Esophagus muscularis mucosa (tissue), 4 donors: ENCODE measurements around the gene PVR.

Experiments used
- EP300 ChIP-seq: sonication (generic); formaldehyde crosslinking; IDR thresholded peaks from one replicate; pipeline ENCODE4 v1.6.1; 2017; ENCODE audit warnings: antibody characterized with exemption
- POLR2A ChIP-seq: fragments of 450-650 bp; IDR thresholded peaks from one replicate; pipeline ENCODE4 v1.6.1; 2017; ENCODE audit warnings: antibody characterized with exemption, moderate library complexity, mild to moderate bottlenecking, low read depth
- POLR2AphosphoS5 ChIP-seq, 2 donors: sonication (generic); formaldehyde crosslinking; IDR thresholded peaks; one replicate each; pipeline ENCODE4 v1.6.1; 2017; ENCODE audit warnings: antibody characterized with exemption in 2 of 2
- TF ChIP-seq, protein P1 (sequence below), 3 experiments: fragments of 200-600 bp in 2 of 3; fragments of 450-650 bp in 1 of 3; sonication (generic) in 2 of 3; IDR thresholded peaks; one replicate each; pipeline ENCODE4 v1.5.1; 2017 to 2019; ENCODE audit warnings: antibody characterized with exemption in 3 of 3, mild to moderate bottlenecking in 2 of 3, moderate library complexity in 1 of 3

DNA sequence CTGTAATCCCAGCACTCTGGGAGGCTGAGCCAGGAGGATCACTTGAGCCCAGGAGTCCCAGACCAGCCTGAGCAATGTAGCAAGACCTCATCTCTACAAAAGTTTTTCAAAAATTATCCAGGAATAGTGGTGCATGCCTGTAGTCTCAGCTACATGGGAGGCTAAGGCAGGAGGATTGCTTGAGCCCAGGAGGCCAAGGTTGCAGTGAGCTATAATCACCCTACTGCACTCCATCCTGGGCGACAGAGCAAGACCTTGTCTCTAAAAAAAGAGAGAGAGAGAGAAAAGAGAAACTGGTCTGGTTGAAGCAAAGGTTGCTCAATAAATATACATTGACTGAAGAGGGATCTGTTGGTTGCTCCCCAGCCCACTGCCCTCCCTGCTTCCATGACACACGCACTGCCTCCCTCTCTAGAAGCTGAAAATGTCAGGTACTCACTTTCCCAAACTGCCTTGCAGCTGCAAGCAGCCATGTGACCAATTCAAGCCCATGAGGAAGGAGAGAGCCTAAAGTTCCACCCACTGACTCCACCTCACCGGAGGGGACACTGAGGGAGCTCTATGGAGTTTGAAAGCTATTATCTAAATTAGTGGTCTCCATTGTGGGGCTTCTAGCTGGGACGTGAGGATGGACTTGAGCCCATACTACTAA, 69.3 kb downstream of the PVR start:
- TF ChIP-seq, protein P1, sequence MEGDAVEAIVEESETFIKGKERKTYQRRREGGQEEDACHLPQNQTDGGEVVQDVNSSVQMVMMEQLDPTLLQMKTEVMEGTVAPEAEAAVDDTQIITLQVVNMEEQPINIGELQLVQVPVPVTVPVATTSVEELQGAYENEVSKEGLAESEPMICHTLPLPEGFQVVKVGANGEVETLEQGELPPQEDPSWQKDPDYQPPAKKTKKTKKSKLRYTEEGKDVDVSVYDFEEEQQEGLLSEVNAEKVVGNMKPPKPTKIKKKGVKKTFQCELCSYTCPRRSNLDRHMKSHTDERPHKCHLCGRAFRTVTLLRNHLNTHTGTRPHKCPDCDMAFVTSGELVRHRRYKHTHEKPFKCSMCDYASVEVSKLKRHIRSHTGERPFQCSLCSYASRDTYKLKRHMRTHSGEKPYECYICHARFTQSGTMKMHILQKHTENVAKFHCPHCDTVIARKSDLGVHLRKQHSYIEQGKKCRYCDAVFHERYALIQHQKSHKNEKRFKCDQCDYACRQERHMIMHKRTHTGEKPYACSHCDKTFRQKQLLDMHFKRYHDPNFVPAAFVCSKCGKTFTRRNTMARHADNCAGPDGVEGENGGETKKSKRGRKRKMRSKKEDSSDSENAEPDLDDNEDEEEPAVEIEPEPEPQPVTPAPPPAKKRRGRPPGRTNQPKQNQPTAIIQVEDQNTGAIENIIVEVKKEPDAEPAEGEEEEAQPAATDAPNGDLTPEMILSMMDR (IDR thresholded peaks at IDR 0.05), result no peak
- no peak for TF ChIP-seq POLR2A
- TF ChIP-seq EP300, result no peak
- TF ChIP-seq POLR2AphosphoS5 (IDR thresholded peaks at IDR 0.05), result no peak
